Stomach (tissue), 9 donors: ENCODE measurements around the gene IPP. TPM values are rescaled to one million over a fixed set of nuclear protein-coding genes. Genes with fewer than 3 reads are reported as not detected.

Source experiments
- DNase-seq, 2 donors: peaks; one replicate each; pipeline versions ENCODE4 v3.0.0 to v3.0.0-alpha.2; 2013 to 2019
- H3K27ac ChIP-seq, 5 donors: fragments of 200-600 bp in 4 of 5; sonication (generic) in 4 of 5; one replicate each; pipeline ENCODE4 v1.5.1; 2013 to 2019; ENCODE audit warnings: mild to moderate bottlenecking in 1 of 5, moderate library complexity in 1 of 5
- H3K27me3 ChIP-seq, 3 donors: fragments of 200-600 bp; sonication (generic); one replicate each; pipeline ENCODE4 v1.5.1; 2017 to 2019; ENCODE audit warnings: mixed run types in 1 of 3
- H3K36me3 ChIP-seq, 4 donors: fragments of 200-600 bp; sonication (generic); 1 replicate in 3 of 4; 2 replicates in 1 of 4; pipeline ENCODE4 v1.5.1; 2016 to 2019
- H3K4me1 ChIP-seq, 4 donors: fragments of 200-600 bp; sonication (generic); one replicate each; pipeline ENCODE4 v1.5.1; 2016 to 2019
- H3K4me3 ChIP-seq, 4 donors: fragments of 200-600 bp; sonication (generic) in 3 of 4; one replicate each; pipeline ENCODE4 v1.5.1; 2016 to 2019; ENCODE audit warnings: mild to moderate bottlenecking in 1 of 4
- H3K9me3 ChIP-seq, 4 donors: fragments of 200-600 bp; sonication (generic); one replicate each; pipeline ENCODE4 v1.5.1; 2016 to 2019
- CTCF ChIP-seq, 7 experiments: fragments of 450-650 bp in 4 of 7; fragments of 200-600 bp in 3 of 7; sonication (generic) in 3 of 7; IDR thresholded peaks; one replicate each; pipeline ENCODE4 v1.5.1; 2016 to 2019; ENCODE audit warnings: antibody characterized with exemption in 7 of 7, control low read depth in 2 of 7, mild to moderate bottlenecking in 1 of 7
- EP300 ChIP-seq: sonication (generic); formaldehyde crosslinking; IDR thresholded peaks from one replicate; pipeline ENCODE4 v1.6.1; 2017; ENCODE audit warnings: antibody characterized with exemption
- POLR2A ChIP-seq, 4 donors: fragments of 450-650 bp; IDR thresholded peaks; one replicate each; pipeline ENCODE4 v1.6.1; 2016; ENCODE audit warnings: antibody characterized with exemption in 4 of 4, control low read depth in 2 of 4, mild to moderate bottlenecking in 1 of 4, moderate library complexity in 1 of 4
- POLR2AphosphoS5 ChIP-seq, 3 donors: sonication (generic); formaldehyde crosslinking; IDR thresholded peaks; one replicate each; pipeline ENCODE4 v1.6.1; 2016; ENCODE audit warnings: antibody characterized with exemption in 3 of 3
- WGBS, 5 donors: extraction: QIAGEN DNeasy Blood & Tissue Kit in 3 of 5; methylation state at CpG; one replicate each; pipeline versions ENCODE4 v1.1.5 to v1.1.7; 2013 to 2018; 5-methylcytosine and 5-hydroxymethylcytosine counted together
- intact Hi-C: fragments of 100-400 bp; cut with DNase I; formaldehyde crosslinking; loops from one replicate; pipeline ENCODE4 v1.15.1; 2023; ENCODE audit warnings: low total_unique reads
- polyA plus RNA-seq, 3 donors: library from polyadenylated mRNA; stranded (reverse); fragments of 200-250 nt; gene quantifications; one replicate each; pipeline ENCODE4 v1.2.3, GENCODE V29; 2013
- total RNA-seq, 5 donors: library from RNA; depleted of rRNA; stranded (reverse); fragments of >200 nt; gene quantifications; one replicate each; pipeline versions ENCODE4 v1.1.0 to v1.2.3, GENCODE V29; 2014 to 2016
- donor health status: healthy with polysubstance abuse.
- donor health status: Bipolar disorder and iron deficiency.
- donor health status: healthy.

The IPP gene
- total and polyA plus RNA-seq, 8 donors, result 3.2 to 19.5 (median 5.8) TPM

GRCh38 chr1:45793942-45794604 lies 43.6 kb upstream of the IPP start:
- Histone ChIP-seq H3K27ac (no peak overlapping the region), H3K9me3 (no peaks in the 10 kb centered on the region), H3K27me3 (no peaks in the 10 kb centered on the region), H3K36me3 (no peaks in the 10 kb centered on the region), H3K4me3 (no peak overlapping the region), H3K4me1 (no peaks in the 10 kb centered on the region)
- TF ChIP-seq CTCF (IDR thresholded peaks at IDR 0.05), result no peak
- WGBS, 5 donors, result 39 to 55% (median 53%) methylated on average over 7 of the region's 7 CpGs
- intact Hi-C loops, result no loop called here
- DNase-seq, result no peak

- H3K9me3 ChIP-seq, result no peaks in the 10 kb centered on the region
- H3K4me3 ChIP-seq, result no peak overlapping the region
- no peak for DNase-seq
- H3K4me1 ChIP-seq, result no peaks in the 10 kb centered on the region
- 85 to 98% (median 88%) methylated on average over 4 of the region's 4 CpGs for WGBS, 5 donors
- TF ChIP-seq CTCF (IDR thresholded peaks at IDR 0.05), result no peak
- intact Hi-C loops, result no loop called here
- no peak overlapping the region for H3K27ac ChIP-seq
- H3K36me3 ChIP-seq, result no peaks in the 10 kb centered on the region
- no peaks in the 10 kb centered on the region for H3K27me3 ChIP-seq
These were observed 42.3 kb upstream of the IPP start for GRCh38 chr1:45792744-45793143.

- no peak for DNase-seq
- intact Hi-C loops, result no loop called here
- H3K4me1 ChIP-seq, result no peaks in the 10 kb centered on the region
- TF ChIP-seq POLR2AphosphoS5 (IDR thresholded peaks at IDR 0.05) (no peak), POLR2A (IDR thresholded peaks at IDR 0.05) (no peak), EP300 (no peak), CTCF (IDR thresholded peaks at IDR 0.05) (no peak)
- no peaks in the 10 kb centered on the region for H3K9me3 ChIP-seq
- no peaks in the 10 kb centered on the region for H3K36me3 ChIP-seq
- H3K27ac ChIP-seq, result no peak overlapping the region
- H3K27me3 ChIP-seq, result no peaks in the 10 kb centered on the region
- 68 to 85% (median 75%) methylated on average over 2 of the region's 2 CpGs for WGBS, 5 donors
- H3K4me3 ChIP-seq, result no peak overlapping the region
These were observed 39.1 kb upstream of the IPP start for GRCh38 chr1:45789601-45790000.

- no peak overlapping the region for H3K27ac ChIP-seq
- intact Hi-C loops, result no loop called here
- H3K27me3 ChIP-seq, result no peaks in the 10 kb centered on the region
- TF ChIP-seq CTCF (IDR thresholded peaks at IDR 0.05), result no peak
- TF ChIP-seq EP300, result no peak
- TF ChIP-seq POLR2AphosphoS5 (IDR thresholded peaks at IDR 0.05), result no peak
- no peak for TF ChIP-seq POLR2A (IDR thresholded peaks at IDR 0.05)
- H3K9me3 ChIP-seq, result no peaks in the 10 kb centered on the region
- 61 to 81% (median 75%) methylated on average over 4 of the region's 4 CpGs for WGBS, 5 donors
- H3K4me3 ChIP-seq, result no peak overlapping the region
- H3K4me1 ChIP-seq, result no peaks in the 10 kb centered on the region
- peak in 1 of 2 donors; percentile 20 for DNase-seq
- H3K36me3 ChIP-seq, result no peaks in the 10 kb centered on the region
These were observed 37.5 kb upstream of the IPP start for GRCh38 chr1:45787905-45788304.
